B cell (primary cell): ENCODE measurements around the gene DCTN3. TPM values are rescaled to one million over a fixed set of nuclear protein-coding genes. Genes with fewer than 3 reads are reported as not detected.

ENCODE experiments used
- ATAC-seq: fragments of 200-7000 bp; cut with Tn5 transposase; one replicate; pipeline ENCODE4 v1.10.0; 2021; ENCODE audit warnings: low read depth, mild to moderate bottlenecking, moderate number of reproducible peaks, moderate library complexity
- CTCF ChIA-PET: fragments of 350-600 bp; sonication (Branson Sonifier 250); formaldehyde crosslinking; loops from one replicate; lab custom pipeline; 2021; ENCODE audit warnings: antibody characterized with exemption, inconsistent platforms; lab: Charles Lee
- POLR2A ChIA-PET: fragments of 350-600 bp; sonication (Branson Sonifier 250); formaldehyde crosslinking; loops from one replicate; lab custom pipeline; 2021; ENCODE audit warnings: antibody characterized with exemption; lab: Charles Lee
- DNase-seq: peaks from one replicate; pipeline ENCODE4 v3.0.0; 2013
- H2AFZ ChIP-seq: 2 replicates; pipeline ENCODE4 v1.6.1; 2012; ENCODE audit warnings: mild to moderate bottlenecking, low read depth, low read length; ENCODE audit not compliant: insufficient read depth, poor library complexity, severe bottlenecking
- H3K27ac ChIP-seq, 2 donors: 1 replicate in 1 of 2; 2 replicates in 1 of 2; pipeline ENCODE4 v1.5.1; 2012 to 2013; ENCODE audit warnings: low read length in 2 of 2, mild to moderate bottlenecking in 2 of 2, moderate library complexity in 1 of 2
- H3K27me3 ChIP-seq, 4 experiments: fragments of 200-600 bp in 1 of 4; sonication (generic) in 1 of 4; replicated peaks in 1 of 4; 1 replicate in 2 of 4; 2 replicates in 2 of 4; pipeline versions ENCODE4 v1.6.1 to v1.7.0; 2013 to 2016; ENCODE audit warnings: low read length in 3 of 4, mild to moderate bottlenecking in 2 of 4, mixed read lengths in 1 of 4, moderate library complexity in 1 of 4; ENCODE audit not compliant: insufficient read depth in 4 of 4, control insufficient read depth in 3 of 4; ENCODE audit errors: control extremely low read depth in 1 of 4
- H3K36me3 ChIP-seq, 2 experiments: replicated peaks in 1 of 2; 1 replicate in 1 of 2; 2 replicates in 1 of 2; pipeline versions ENCODE4 v1.6.1 to v1.7.1; 2013; ENCODE audit warnings: low read length in 1 of 2; ENCODE audit not compliant: insufficient read depth in 2 of 2, control insufficient read depth in 1 of 2; ENCODE audit errors: control extremely low read depth in 1 of 2, extremely low read depth in 1 of 2
- H3K4me1 ChIP-seq, 2 donors: fragments of 200-600 bp in 1 of 2; sonication (generic) in 1 of 2; 1 replicate in 1 of 2; 2 replicates in 1 of 2; pipeline versions ENCODE4 v1.5.1 to v1.6.1; 2013 to 2017; ENCODE audit warnings: low read length in 2 of 2; ENCODE audit not compliant: control insufficient read depth in 2 of 2, insufficient read depth in 2 of 2
- H3K4me2 ChIP-seq: replicated peaks from 2 replicates; pipeline ENCODE3; 2012; ENCODE audit warnings: mild to moderate bottlenecking, low read depth, low read length; ENCODE audit not compliant: poor library complexity, severe bottlenecking
- H3K4me3 ChIP-seq, 5 experiments: fragments of 200-600 bp in 1 of 5; sonication (generic) in 1 of 5; 1 replicate in 3 of 5; 2 replicates in 2 of 5; pipeline versions ENCODE4 v1.5.1 to v1.7.0; 2011 to 2016; ENCODE audit warnings: low read length in 4 of 5, mild to moderate bottlenecking in 4 of 5, low read depth in 2 of 5, control low read depth in 1 of 5, moderate library complexity in 1 of 5; ENCODE audit not compliant: insufficient read depth in 1 of 5; ENCODE audit errors: control extremely low read depth in 1 of 5, extremely low read depth in 1 of 5
- H3K79me2 ChIP-seq: fragments of 200-600 bp; sonication (generic); one replicate; pipeline ENCODE4 v1.6.0; 2016; ENCODE audit warnings: low read length; ENCODE audit not compliant: control insufficient read depth, insufficient read depth
- H3K9ac ChIP-seq: fragments of 200-600 bp; sonication (generic); 2 replicates; pipeline ENCODE4 v1.6.1; 2017; ENCODE audit warnings: mild to moderate bottlenecking, low read length, moderate library complexity
- H3K9me3 ChIP-seq, 3 donors: one replicate each; pipeline versions ENCODE4 v1.6.1 to v1.7.1; 2013; ENCODE audit warnings: low read length in 2 of 3; ENCODE audit not compliant: control insufficient read depth in 2 of 3, insufficient read depth in 1 of 3; ENCODE audit errors: control extremely low read depth in 1 of 3
- H4K20me1 ChIP-seq: 2 replicates; pipeline ENCODE4 v1.6.0; 2012; ENCODE audit warnings: mild to moderate bottlenecking, low read length; ENCODE audit not compliant: insufficient read depth, control insufficient read depth, poor library complexity, severe bottlenecking
- H3K27ac Mint-ChIP-seq: one replicate; pipeline ENCODE4 v1.8.0; 2021; ENCODE audit warnings: mixed read lengths
- H3K27me3 Mint-ChIP-seq: one replicate; pipeline ENCODE4 v1.8.0; 2021; ENCODE audit warnings: mixed read lengths
- H3K4me1 Mint-ChIP-seq: one replicate; pipeline ENCODE4 v1.8.0; 2021; ENCODE audit warnings: mixed read lengths
- H3K4me3 Mint-ChIP-seq: one replicate; pipeline ENCODE4 v1.8.0; 2021; ENCODE audit warnings: mixed read lengths
- H3K9me3 Mint-ChIP-seq: one replicate; pipeline ENCODE4 v1.8.0; 2022; ENCODE audit warnings: mixed read lengths; ENCODE audit not compliant: insufficient read depth
- EZH2 ChIP-seq: IDR thresholded peaks from 2 replicates; pipeline ENCODE4 v1.6.1; 2012; ENCODE audit warnings: borderline replicate concordance, low read depth, mild to moderate bottlenecking, moderate library complexity, low read length; ENCODE audit not compliant: insufficient read depth, poor library complexity, severe bottlenecking
- WGBS: methylation state at CpG from one replicate; pipeline ENCODE4 v1.1.5; 2013; ENCODE audit warnings: missing lambda C conversion rate; ENCODE audit not compliant: insufficient coverage; 5-methylcytosine and 5-hydroxymethylcytosine counted together
- intact Hi-C: fragments of 100-400 bp; cut with micrococcal nuclease; formaldehyde crosslinking; loops from one replicate; pipeline ENCODE4 v1.10.0; 2022
- polyA plus RNA-seq: library from polyadenylated mRNA; depleted of rRNA; stranded (reverse); fragments of >200 nt; gene quantifications from 2 replicates; pipeline ENCODE4 v1.2.3, GENCODE V29; 2012
- total RNA-seq, 2 donors: library from RNA; stranded (reverse); fragments of 120-200 nt in 1 of 2; gene quantifications; 1 replicate in 1 of 2; 2 replicates in 1 of 2; pipeline versions ENCODE4 v1.2.3 to v1.2.4, GENCODE V29; 2013 to 2022
- TF ChIP-seq, protein P1 (sequence below): fragments of 200-600 bp; IDR thresholded peaks from one replicate; pipeline ENCODE4 v1.8.0; 2022; ENCODE audit warnings: antibody characterized with exemption, mild to moderate bottlenecking

DCTN3 gene
- total and polyA plus RNA-seq, 2 donors (not counting 1 experiment from before 2014, with no cell fraction given): 48.2 to 75.0 TPM

DNA sequence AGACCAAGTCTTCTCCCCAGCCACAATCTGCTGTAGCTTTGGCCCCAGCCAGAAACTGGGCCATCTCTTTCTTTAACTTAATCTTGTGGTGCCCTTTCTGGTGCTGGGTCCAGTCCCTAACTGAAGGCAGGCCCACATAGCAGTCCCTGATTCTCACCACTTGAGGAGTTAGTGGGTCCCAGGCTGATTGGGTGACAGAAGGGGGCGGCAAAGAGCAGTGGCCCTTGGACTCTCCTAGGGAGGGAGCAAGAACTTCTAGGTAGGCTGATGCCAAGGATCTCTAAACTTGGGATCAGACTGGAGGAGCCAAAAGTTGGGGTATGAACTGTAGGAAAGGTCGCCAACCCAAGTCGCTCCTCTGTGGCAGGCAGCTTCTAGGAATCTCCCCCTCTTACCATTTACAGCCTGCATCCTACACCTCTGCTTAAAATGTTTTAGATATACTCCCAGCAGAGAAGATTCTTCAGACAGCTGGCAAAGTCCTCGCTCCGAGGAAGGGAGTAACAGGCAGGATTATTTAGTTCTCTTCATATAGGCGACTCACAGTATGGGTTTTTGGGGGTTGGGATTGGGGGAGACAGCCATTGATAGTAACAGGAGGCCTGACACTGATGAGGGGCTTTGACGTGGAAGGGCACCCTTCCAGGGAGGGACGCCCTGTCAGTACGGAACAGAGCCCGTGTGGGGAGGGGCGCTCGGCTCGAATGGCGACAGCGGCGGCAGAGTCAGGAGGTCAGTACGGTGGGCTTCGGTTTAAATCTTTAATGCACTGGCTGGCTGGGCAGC, 44.2 kb upstream of the DCTN3 start:
- Mint-ChIP-seq H3K4me1 (peaks cover 20% of the 10 kb centered on the region), H3K4me3 (peak overlapping the region; percentile 94), H3K27me3 (no peaks in the 10 kb centered on the region), H3K9me3 (peaks cover 4% of the 10 kb centered on the region), H3K27ac (peak overlapping the region; percentile 92)
- 8% methylated on average over 14 of the region's 18 CpGs for WGBS
- Histone ChIP-seq H3K27me3 (no peaks in the 10 kb centered on the region), H3K79me2 (no peaks in the 10 kb centered on the region), H3K9me3 (peaks cover 0 to 10% (median 0%) of the 10 kb centered on the region in 3 donors), H3K36me3 (no peaks in the 10 kb centered on the region), H3K4me1 (peaks cover 10 to 18% of the 10 kb centered on the region in 2 donors), H3K4me3 (peak overlapping the region; percentile 1 to 87 (median 83)), H3K9ac (peak overlapping the region; percentile 97), H3K4me2 (peak overlapping the region; percentile 99), H4K20me1 (no peaks in the 10 kb centered on the region), H2AFZ (peak overlapping the region; percentile 91), H3K27ac (no peak overlapping the region)
- ChIA-PET POLR2A (interaction anchor here (1.0 to 1.8 kb wide), 4 partner anchors 10 to 27 kb away, joined by 3 to 13 read pairs (median 8); partner anchors contain the start of genes GALT and SIGMAR1), CTCF (interaction anchor here (0.7 to 4.9 kb wide), 7 partner anchors 17 to 416 kb away, joined by 3 to 34 read pairs (median 5); partner anchors contain the start of genes FANCG, GALT and SIGMAR1)
- intact Hi-C loops: loop anchor here (1.0 to 5.0 kb wide), 7 partner anchors 18 to 1148 kb away; partner anchors contain the start of genes DNAJB5, GALT, MYORG and RPP25L
- peak; percentile 44 for ATAC-seq
- peak; percentile 81 for DNase-seq
- TF ChIP-seq, protein P1, sequence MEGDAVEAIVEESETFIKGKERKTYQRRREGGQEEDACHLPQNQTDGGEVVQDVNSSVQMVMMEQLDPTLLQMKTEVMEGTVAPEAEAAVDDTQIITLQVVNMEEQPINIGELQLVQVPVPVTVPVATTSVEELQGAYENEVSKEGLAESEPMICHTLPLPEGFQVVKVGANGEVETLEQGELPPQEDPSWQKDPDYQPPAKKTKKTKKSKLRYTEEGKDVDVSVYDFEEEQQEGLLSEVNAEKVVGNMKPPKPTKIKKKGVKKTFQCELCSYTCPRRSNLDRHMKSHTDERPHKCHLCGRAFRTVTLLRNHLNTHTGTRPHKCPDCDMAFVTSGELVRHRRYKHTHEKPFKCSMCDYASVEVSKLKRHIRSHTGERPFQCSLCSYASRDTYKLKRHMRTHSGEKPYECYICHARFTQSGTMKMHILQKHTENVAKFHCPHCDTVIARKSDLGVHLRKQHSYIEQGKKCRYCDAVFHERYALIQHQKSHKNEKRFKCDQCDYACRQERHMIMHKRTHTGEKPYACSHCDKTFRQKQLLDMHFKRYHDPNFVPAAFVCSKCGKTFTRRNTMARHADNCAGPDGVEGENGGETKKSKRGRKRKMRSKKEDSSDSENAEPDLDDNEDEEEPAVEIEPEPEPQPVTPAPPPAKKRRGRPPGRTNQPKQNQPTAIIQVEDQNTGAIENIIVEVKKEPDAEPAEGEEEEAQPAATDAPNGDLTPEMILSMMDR: peak; percentile 86
- no peak for TF ChIP-seq EZH2

GRCh38 chr9:34663303-34663605, 43.0 kb upstream of the DCTN3 start:
- Mint-ChIP-seq H3K27me3 (no peaks in the 10 kb centered on the region), H3K9me3 (no peaks in the 10 kb centered on the region), H3K4me1 (peaks cover 20% of the 10 kb centered on the region), H3K4me3 (no peak overlapping the region), H3K27ac (no peak overlapping the region)
- H3K79me2 ChIP-seq: no peaks in the 10 kb centered on the region
- H3K9ac ChIP-seq: no peak overlapping the region
- no peak overlapping the region for H3K27ac ChIP-seq
- no peak for ATAC-seq
- TF ChIP-seq EZH2: no peak
- TF ChIP-seq, protein P1: no peak
- DNase-seq: no peak
- no peak overlapping the region for H2AFZ ChIP-seq
- ChIA-PET CTCF (interaction anchor here (1.8 to 4.9 kb wide), 3 partner anchors 16 to 39 kb away, joined by 5 to 34 read pairs (median 8); partner anchors contain the start of gene GALT), POLR2A (no interaction called here)
- no peaks in the 10 kb centered on the region for H3K27me3 ChIP-seq
- no peaks in the 10 kb centered on the region for H4K20me1 ChIP-seq
- H3K4me1 ChIP-seq: peaks cover 10 to 18% of the 10 kb centered on the region in 2 donors
- peaks cover 0 to 8% (median 0%) of the 10 kb centered on the region in 3 donors for H3K9me3 ChIP-seq
- no peaks in the 10 kb centered on the region for H3K36me3 ChIP-seq
- H3K4me3 ChIP-seq: no peak overlapping the region
- intact Hi-C loops: no loop called here
- H3K4me2 ChIP-seq: no peak overlapping the region
